ENCODE measurements around the gene SUB1.
A peak's percentile ranks its signal among the peaks of the same experiment; 100 is the strongest.
"Not testable (repeated sequence)": the region's sequence is repeated elsewhere in the genome, so short reads cannot be mapped to it uniquely, and the experiment has no call there.

Gene SUB1

GRCh38 chr5:32600054-32600622 is 14.8 kb downstream of the SUB1 start:
- DNase-seq (ENCODE audit: low read depth): no peak

GRCh38 chr5:32601623-32602295 is 16.4 kb downstream of the SUB1 start:
- DNase-seq (ENCODE audit: low read depth): no peak

- no peak for DNase-seq (ENCODE audit: low read depth)
These were observed 17.5 kb downstream of the SUB1 start for GRCh38 chr5:32602906-32603305.

GRCh38 chr5:32604800-32605765 is 19.7 kb downstream of the SUB1 start:
- no peak for DNase-seq (ENCODE audit: low read depth)

GRCh38 chr5:32605766-32606152 is 20.4 kb downstream of the SUB1 start:
- no peak for DNase-seq (ENCODE audit: low read depth)

GRCh38 chr5:32612134-32612888 is 27.0 kb downstream of the SUB1 start:
- DNase-seq (ENCODE audit: low read depth): no peak

- peak; percentile 79 for DNase-seq (ENCODE audit: low read depth)
These were observed 27.8 kb downstream of the SUB1 start for GRCh38 chr5:32613050-32613672.

GRCh38 chr5:32615236-32615635 is 29.9 kb downstream of the SUB1 start:
- DNase-seq (ENCODE audit: low read depth): no peak

GRCh38 chr5:32618962-32619361 is 33.6 kb downstream of the SUB1 start:
- DNase-seq (ENCODE audit: low read depth): no peak

GRCh38 chr5:32621256-32621655 is 35.9 kb downstream of the SUB1 start:
- DNase-seq (ENCODE audit: low read depth): no peak

GRCh38 chr5:32625106-32625505 is 39.7 kb downstream of the SUB1 start:
- DNase-seq (ENCODE audit: low read depth): no peak

GRCh38 chr5:32625547-32625946 is 40.2 kb downstream of the SUB1 start:
- no peak for DNase-seq (ENCODE audit: low read depth)

- DNase-seq (ENCODE audit: low read depth): no peak
These were observed 42.0 kb downstream of the SUB1 start for GRCh38 chr5:32627219-32627870.

GRCh38 chr5:32628049-32628844 is 42.9 kb downstream of the SUB1 start:
- no peak for DNase-seq (ENCODE audit: low read depth)

- DNase-seq (ENCODE audit: low read depth): no peak
These were observed 45.6 kb downstream of the SUB1 start for GRCh38 chr5:32630867-32631491.

GRCh38 chr5:32633017-32633416 is 47.7 kb downstream of the SUB1 start:
- not testable (repeated sequence) for DNase-seq (ENCODE audit: low read depth)

- no peak for DNase-seq (ENCODE audit: low read depth)
These were observed 53.0 kb downstream of the SUB1 start for GRCh38 chr5:32638309-32638708.

GRCh38 chr5:32639943-32640342 is 54.6 kb downstream of the SUB1 start:
- no peak for DNase-seq (ENCODE audit: low read depth)

- no peak for DNase-seq (ENCODE audit: low read depth)
These were observed 57.1 kb downstream of the SUB1 start for GRCh38 chr5:32642276-32643002.
